ENCODE results near the gene DPYD. TPM values are rescaled to one million over a fixed set of nuclear protein-coding genes. Genes with fewer than 3 reads are reported as not detected.

DPYD gene
- polyA plus RNA-seq, 1 of the 3 experiments (the other 2 are of a cell fraction): 23.0 TPM

- Histone ChIP-seq H3K4me1 (ENCODE audit: control insufficient read depth in 1 of 2, insufficient read depth in 2 of 2, low read depth in 1 of 2, low read length in 1 of 2) (no peaks in the 10 kb centered on the region; a peak in 1 of 4 replicates), H3K9me3 (peaks cover 6% of the 10 kb centered on the region; the same call in 1 of the 2 replicates), H3K36me3 (replicated peaks in 1 of 2; ENCODE audit: control insufficient read depth in 1 of 2, insufficient read depth in 2 of 2, low read length in 1 of 2) (peaks cover 0 to 10% of the 10 kb centered on the region in 2 experiments), H3K79me2 (ENCODE audit: insufficient read depth) (no peaks in the 10 kb centered on the region), H3K9me2 (no peaks in the 10 kb centered on the region), H3K4me2 (no peak overlapping the region), H4K20me1 (ENCODE audit: insufficient read depth) (no peaks in the 10 kb centered on the region), H3K27me3 (ENCODE audit: insufficient read depth) (no peaks in the 10 kb centered on the region), H3K4me3 (ENCODE audit: low read depth in 2 of 2, low read length in 1 of 2) (no peak overlapping the region), H3K27ac (ENCODE audit: low read depth in 2 of 2, low read length in 1 of 2) (no peak overlapping the region), H2AFZ (ENCODE audit: low read depth) (no peak overlapping the region), H3K9ac (no peak overlapping the region), H3F3A (replicated peaks; ENCODE audit: insufficient read depth) (no peaks in the 10 kb centered on the region)
- ChIA-PET CTCF (no interaction called here), POLR2A (no interaction called here)
- TF ChIP-seq SIN3A (IDR thresholded peaks at IDR 0.05; ENCODE audit: borderline replicate concordance, low read depth, low read length) (no peak), EZH2phosphoT487 (IDR thresholded peaks at IDR 0.05; ENCODE audit: borderline replicate concordance, low read depth) (no peak), NRF1 (IDR thresholded peaks at IDR 0.05; ENCODE audit: low read depth, low read length) (no peak), NFIC (IDR thresholded peaks at IDR 0.05; ENCODE audit: borderline replicate concordance) (no peak), TAF1 (IDR thresholded peaks at IDR 0.05; ENCODE audit: borderline replicate concordance, low read depth, low read length) (no peak), FOSL2 (IDR thresholded peaks at IDR 0.05; ENCODE audit: borderline replicate concordance, low read depth) (no peak), EP300 (IDR thresholded peaks at IDR 0.05; ENCODE audit: borderline replicate concordance in 1 of 2, low read depth in 1 of 2, low read length in 1 of 2) (no peak), CHD2 (IDR thresholded peaks at IDR 0.05; ENCODE audit: low read length, partially characterized antibody) (no peak)
- TF ChIP-seq, protein P1, sequence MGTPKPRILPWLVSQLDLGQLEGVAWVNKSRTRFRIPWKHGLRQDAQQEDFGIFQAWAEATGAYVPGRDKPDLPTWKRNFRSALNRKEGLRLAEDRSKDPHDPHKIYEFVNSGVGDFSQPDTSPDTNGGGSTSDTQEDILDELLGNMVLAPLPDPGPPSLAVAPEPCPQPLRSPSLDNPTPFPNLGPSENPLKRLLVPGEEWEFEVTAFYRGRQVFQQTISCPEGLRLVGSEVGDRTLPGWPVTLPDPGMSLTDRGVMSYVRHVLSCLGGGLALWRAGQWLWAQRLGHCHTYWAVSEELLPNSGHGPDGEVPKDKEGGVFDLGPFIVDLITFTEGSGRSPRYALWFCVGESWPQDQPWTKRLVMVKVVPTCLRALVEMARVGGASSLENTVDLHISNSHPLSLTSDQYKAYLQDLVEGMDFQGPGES (IDR thresholded peaks at IDR 0.05; ENCODE audit: low read depth, low read length): no peak
- WGBS (ENCODE audit: low lambda C conversion rate): 69% methylated on average over 2 of the region's 2 CpGs
- DNase-seq: no peak
These were observed 859.2 kb downstream of the DPYD start for GRCh38 chr1:97061604-97062003.

GRCh38 chr1:97056386-97056785 lies 864.4 kb downstream of the DPYD start:
- H3K4me1 ChIP-seq (ENCODE audit: control insufficient read depth in 1 of 2, insufficient read depth in 2 of 2, low read depth in 1 of 2, low read length in 1 of 2): no peaks in the 10 kb centered on the region; a peak in 1 of 4 replicates
- no peaks in the 10 kb centered on the region for H3F3A ChIP-seq (replicated peaks; ENCODE audit: insufficient read depth)
- no peaks in the 10 kb centered on the region; the same call in 1 of the 2 replicates for H3K9me3 ChIP-seq
- POLR2A ChIA-PET: no interaction called here
- CTCF ChIA-PET: interaction anchor here (0.9 kb wide), 1 partner anchor 16 kb away, joined by 3 read pairs; no protein-coding TSS in a partner anchor
- DNase-seq: no peak
- 60% methylated on average over 2 of the region's 2 CpGs for WGBS (ENCODE audit: low lambda C conversion rate)
- TF ChIP-seq, protein P2, sequence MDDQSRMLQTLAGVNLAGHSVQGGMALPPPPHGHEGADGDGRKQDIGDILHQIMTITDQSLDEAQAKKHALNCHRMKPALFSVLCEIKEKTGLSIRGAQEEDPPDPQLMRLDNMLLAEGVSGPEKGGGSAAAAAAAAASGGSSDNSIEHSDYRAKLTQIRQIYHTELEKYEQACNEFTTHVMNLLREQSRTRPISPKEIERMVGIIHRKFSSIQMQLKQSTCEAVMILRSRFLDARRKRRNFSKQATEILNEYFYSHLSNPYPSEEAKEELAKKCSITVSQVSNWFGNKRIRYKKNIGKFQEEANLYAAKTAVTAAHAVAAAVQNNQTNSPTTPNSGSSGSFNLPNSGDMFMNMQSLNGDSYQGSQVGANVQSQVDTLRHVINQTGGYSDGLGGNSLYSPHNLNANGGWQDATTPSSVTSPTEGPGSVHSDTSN (IDR thresholded peaks at IDR 0.05): no peak
- TF ChIP-seq NRF1 (IDR thresholded peaks at IDR 0.05; ENCODE audit: low read depth, low read length) (no peak), GATA2 (CRISPR knock-in tag; IDR thresholded peaks at IDR 0.05) (no peak), POLR2AphosphoS5 (IDR thresholded peaks at IDR 0.05; ENCODE audit: low read depth, low read length) (no peak), SMC3 (IDR thresholded peaks at IDR 0.05; ENCODE audit: low read depth, low read length) (no peak), GABPA (IDR thresholded peaks at IDR 0.05; ENCODE audit: low read depth) (no peak), EP300 (IDR thresholded peaks at IDR 0.05; ENCODE audit: borderline replicate concordance in 1 of 2, low read depth in 1 of 2, low read length in 1 of 2) (no peak)
- TF ChIP-seq, protein P3, sequence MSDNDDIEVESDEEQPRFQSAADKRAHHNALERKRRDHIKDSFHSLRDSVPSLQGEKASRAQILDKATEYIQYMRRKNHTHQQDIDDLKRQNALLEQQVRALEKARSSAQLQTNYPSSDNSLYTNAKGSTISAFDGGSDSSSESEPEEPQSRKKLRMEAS (IDR thresholded peaks at IDR 0.05; ENCODE audit: low read depth): no peak
- no peaks in the 10 kb centered on the region for H3K36me3 ChIP-seq (replicated peaks in 1 of 2; ENCODE audit: control insufficient read depth in 1 of 2, insufficient read depth in 2 of 2, low read length in 1 of 2)
- H3K27ac ChIP-seq (ENCODE audit: low read depth in 2 of 2, low read length in 1 of 2): no peak overlapping the region
- no peaks in the 10 kb centered on the region for H3K9me2 ChIP-seq
- H3K79me2 ChIP-seq (ENCODE audit: insufficient read depth): no peaks in the 10 kb centered on the region
- no peaks in the 10 kb centered on the region for H4K20me1 ChIP-seq (ENCODE audit: insufficient read depth)
- H3K4me2 ChIP-seq: no peak overlapping the region
- no peak overlapping the region for H3K4me3 ChIP-seq (ENCODE audit: low read depth in 2 of 2, low read length in 1 of 2)
- H2AFZ ChIP-seq (ENCODE audit: low read depth): no peak overlapping the region
- no peak overlapping the region for H3K9ac ChIP-seq
- no peaks in the 10 kb centered on the region for H3K27me3 ChIP-seq (ENCODE audit: insufficient read depth)
